ENCODE measurements around the gene TARDBP.
"Not testable (repeated sequence)": the region's sequence is repeated elsewhere in the genome, so short reads cannot be mapped to it uniquely, and the experiment has no call there.

The TARDBP gene

GRCh38 chr1:11042995-11043874 is 30.8 kb downstream of the TARDBP start:
- no peak for DNase-seq (ENCODE audit: low read depth)

- no peak for DNase-seq (ENCODE audit: low read depth)
Measured at GRCh38 chr1:11044086-11044848, 31.8 kb downstream of the TARDBP start.

GRCh38 chr1:11044849-11045427 is 32.5 kb downstream of the TARDBP start:
- no peak for DNase-seq (ENCODE audit: low read depth)

GRCh38 chr1:11045428-11046269 is 33.2 kb downstream of the TARDBP start:
- no peak for DNase-seq (ENCODE audit: low read depth)

GRCh38 chr1:11046270-11046566 is 33.8 kb downstream of the TARDBP start:
- DNase-seq (ENCODE audit: low read depth): no peak

GRCh38 chr1:11046625-11047365 is 34.3 kb downstream of the TARDBP start, which contains the start of gene MASP2:
Gene MASP2, minus strand, starts transcription at chr1:11047239. Its CDS starts 32 bp downstream, at chr1:11047207.
- DNase-seq (ENCODE audit: low read depth): no peak

- DNase-seq (ENCODE audit: low read depth): not testable (repeated sequence)
Measured at GRCh38 chr1:11051121-11051520, 38.7 kb downstream of the TARDBP start.

GRCh38 chr1:11051781-11052511 is 39.5 kb downstream of the TARDBP start:
- no peak for DNase-seq (ENCODE audit: low read depth)

GRCh38 chr1:11052839-11053757 is 40.6 kb downstream of the TARDBP start:
- no peak for DNase-seq (ENCODE audit: low read depth)

GRCh38 chr1:11053758-11054137 is 41.3 kb downstream of the TARDBP start:
- no peak for DNase-seq (ENCODE audit: low read depth)

GRCh38 chr1:11054181-11054580 is 41.7 kb downstream of the TARDBP start:
- DNase-seq (ENCODE audit: low read depth): no peak

- DNase-seq (ENCODE audit: low read depth): no peak
Measured at GRCh38 chr1:11054666-11055065, 42.2 kb downstream of the TARDBP start.

- no peak for DNase-seq (ENCODE audit: low read depth)
Measured at GRCh38 chr1:11055676-11056075, 43.2 kb downstream of the TARDBP start.

- DNase-seq (ENCODE audit: low read depth): no peak
Measured at GRCh38 chr1:11056504-11056903, 44.0 kb downstream of the TARDBP start.

GRCh38 chr1:11057477-11057876 is 45.0 kb downstream of the TARDBP start:
- no peak for DNase-seq (ENCODE audit: low read depth)

- DNase-seq (ENCODE audit: low read depth): no peak
Measured at GRCh38 chr1:11058026-11058425, 45.6 kb downstream of the TARDBP start.

- no peak for DNase-seq (ENCODE audit: low read depth)
Measured at GRCh38 chr1:11058595-11059154, 46.2 kb downstream of the TARDBP start.

- DNase-seq (ENCODE audit: low read depth): no peak
Measured at GRCh38 chr1:11059155-11059967, 46.9 kb downstream of the TARDBP start.
